Fibroblast of lung (primary cell): Measurements from ENCODE around the gene LSMEM2. TPM values are rescaled to one million over a fixed set of nuclear protein-coding genes. Genes with fewer than 3 reads are reported as not detected.
"Not testable (repeated sequence)": the region's sequence is repeated elsewhere in the genome, so short reads cannot be mapped to it uniquely, and the experiment has no call there.

Experiments
- DNase-seq, 2 donors: peaks; one replicate each; pipeline versions ENCODE4 v3.0.0 to v3.0.0-alpha.2; 2010; ENCODE audit warnings: low read depth in 2 of 2
- H2AFZ ChIP-seq: 2 replicates; pipeline ENCODE4 v1.5.1; 2012; ENCODE audit warnings: low read length, control low read depth, inconsistent platforms
- H3K27ac ChIP-seq: 2 replicates; pipeline ENCODE4 v1.5.1; 2011; ENCODE audit warnings: low read length, control low read depth; ENCODE audit not compliant: insufficient read depth
- H3K27me3 ChIP-seq: 2 replicates; pipeline ENCODE4 v1.5.1; 2011; ENCODE audit warnings: mild to moderate bottlenecking, low read length; ENCODE audit not compliant: control insufficient read depth, insufficient read depth
- H3K36me3 ChIP-seq: 2 replicates; pipeline ENCODE4 v1.5.1; 2011; ENCODE audit warnings: low read length; ENCODE audit not compliant: control insufficient read depth, insufficient read depth
- H3K4me1 ChIP-seq: 2 replicates; pipeline ENCODE4 v1.5.1; 2011; ENCODE audit warnings: low read length; ENCODE audit not compliant: control insufficient read depth, insufficient read depth; ENCODE audit errors: extremely low read depth
- H3K4me2 ChIP-seq: 2 replicates; pipeline ENCODE4 v1.5.1; 2011; ENCODE audit warnings: low read length, control low read depth; ENCODE audit not compliant: insufficient read depth; ENCODE audit errors: extremely low read depth
- H3K4me3 ChIP-seq, 4 experiments: fragments of 200-600 bp in 1 of 4; sonication (generic) in 1 of 4; replicated peaks in 1 of 4; 2 replicates each; pipeline ENCODE4 v1.5.1; 2011 to 2016; ENCODE audit warnings: low read length in 4 of 4, low read depth in 3 of 4, mild to moderate bottlenecking in 3 of 4, control low read depth in 2 of 4, inconsistent platforms in 1 of 4, mixed read lengths in 1 of 4; ENCODE audit not compliant: insufficient read depth in 1 of 4; ENCODE audit errors: control extremely low read depth in 1 of 4
- H3K79me2 ChIP-seq: 2 replicates; pipeline ENCODE4 v1.5.1; 2012; ENCODE audit warnings: mild to moderate bottlenecking, low read length, inconsistent platforms; ENCODE audit not compliant: control insufficient read depth, insufficient read depth
- H3K9ac ChIP-seq: 2 replicates; pipeline ENCODE4 v1.5.1; 2011; ENCODE audit warnings: mild to moderate bottlenecking, low read length, control low read depth; ENCODE audit not compliant: insufficient read depth
- H3K9me3 ChIP-seq: 2 replicates; pipeline ENCODE4 v1.5.1; 2012; ENCODE audit warnings: low read depth, low read length; ENCODE audit not compliant: control insufficient read depth, insufficient read depth
- H4K20me1 ChIP-seq: 2 replicates; pipeline ENCODE4 v1.5.1; 2011; ENCODE audit warnings: low read length; ENCODE audit not compliant: control insufficient read depth, insufficient read depth; ENCODE audit errors: extremely low read depth
- EZH2 ChIP-seq: IDR thresholded peaks from 2 replicates; pipeline ENCODE4 v1.5.1; 2012; ENCODE audit warnings: low read length, control low read depth, mild to moderate bottlenecking; ENCODE audit errors: missing control alignments
- polyA plus RNA-seq, 2 donors: library from polyadenylated mRNA; depleted of rRNA in 1 of 2; stranded (reverse) in 1 of 2; unstranded in 1 of 2; fragments of >200 nt; gene quantifications; 2 replicates each; pipeline ENCODE4 v1.2.1, GENCODE V29; 2011 to 2012; ENCODE audit warnings: missing spikeins in 1 of 2
- total RNA-seq: library from RNA; depleted of rRNA; stranded (reverse); fragments of >200 nt; gene quantifications from 2 replicates; pipeline ENCODE4 v1.2.1, GENCODE V29; 2014
- TF ChIP-seq, protein P1 (sequence below), 2 donors: IDR thresholded peaks in 1 of 2; conservative IDR thresholded peaks in 1 of 2; 1 replicate in 1 of 2; 2 replicates in 1 of 2; pipeline ENCODE4 v1.5.1; 2011 to 2012; ENCODE audit warnings: low read length in 2 of 2, control low read depth in 1 of 2, inconsistent platforms in 1 of 2, low read depth in 1 of 2, mild to moderate bottlenecking in 1 of 2

Gene LSMEM2
- total and polyA plus RNA-seq, 2 donors (not counting 1 experiment from before 2014, with no cell fraction given): not detected

GRCh38 chr3:50279255-50280016 lies 549 bp downstream of the LSMEM2 start:
- no peak for TF ChIP-seq EZH2
- TF ChIP-seq, protein P1, sequence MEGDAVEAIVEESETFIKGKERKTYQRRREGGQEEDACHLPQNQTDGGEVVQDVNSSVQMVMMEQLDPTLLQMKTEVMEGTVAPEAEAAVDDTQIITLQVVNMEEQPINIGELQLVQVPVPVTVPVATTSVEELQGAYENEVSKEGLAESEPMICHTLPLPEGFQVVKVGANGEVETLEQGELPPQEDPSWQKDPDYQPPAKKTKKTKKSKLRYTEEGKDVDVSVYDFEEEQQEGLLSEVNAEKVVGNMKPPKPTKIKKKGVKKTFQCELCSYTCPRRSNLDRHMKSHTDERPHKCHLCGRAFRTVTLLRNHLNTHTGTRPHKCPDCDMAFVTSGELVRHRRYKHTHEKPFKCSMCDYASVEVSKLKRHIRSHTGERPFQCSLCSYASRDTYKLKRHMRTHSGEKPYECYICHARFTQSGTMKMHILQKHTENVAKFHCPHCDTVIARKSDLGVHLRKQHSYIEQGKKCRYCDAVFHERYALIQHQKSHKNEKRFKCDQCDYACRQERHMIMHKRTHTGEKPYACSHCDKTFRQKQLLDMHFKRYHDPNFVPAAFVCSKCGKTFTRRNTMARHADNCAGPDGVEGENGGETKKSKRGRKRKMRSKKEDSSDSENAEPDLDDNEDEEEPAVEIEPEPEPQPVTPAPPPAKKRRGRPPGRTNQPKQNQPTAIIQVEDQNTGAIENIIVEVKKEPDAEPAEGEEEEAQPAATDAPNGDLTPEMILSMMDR (conservative IDR thresholded peaks at IDR 0.05 in 1 of 2, IDR thresholded peaks at IDR 0.05 in 1 of 2; ENCODE audit: low read depth in 1 of 2, low read length in 2 of 2): no peak
- H3K27ac ChIP-seq: no peak overlapping the region
- H3K9ac ChIP-seq: no peak overlapping the region
- H3K4me1 ChIP-seq: no peaks in the 10 kb centered on the region
- no peaks in the 10 kb centered on the region for H3K9me3 ChIP-seq
- no peaks in the 10 kb centered on the region for H4K20me1 ChIP-seq
- DNase-seq: no peak
- no peaks in the 10 kb centered on the region for H3K36me3 ChIP-seq
- H3K27me3 ChIP-seq: no peaks in the 10 kb centered on the region
- H3K79me2 ChIP-seq: no peaks in the 10 kb centered on the region
- H3K4me2 ChIP-seq: no peak overlapping the region
- no peak overlapping the region for H3K4me3 ChIP-seq
- no peak overlapping the region for H2AFZ ChIP-seq

DNA sequence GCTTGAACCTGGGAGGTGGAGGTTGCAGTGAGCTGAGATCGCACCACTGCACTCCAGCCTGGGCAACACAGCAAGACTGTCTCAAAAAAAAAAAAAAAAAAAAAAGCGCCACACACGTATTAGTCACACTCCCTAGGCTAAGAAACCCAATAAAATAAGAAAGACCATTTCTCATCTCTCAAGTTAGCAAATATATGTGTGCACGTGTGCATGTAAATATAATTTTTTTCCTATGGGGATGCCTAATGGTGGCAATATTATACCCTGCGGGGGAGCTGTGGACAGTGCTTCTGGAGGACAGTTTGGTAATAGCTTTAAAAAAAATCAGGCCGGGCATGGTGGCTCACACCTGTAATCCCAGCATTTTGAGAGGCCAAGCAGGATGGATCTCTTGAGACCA lies 5.2 kb downstream of the LSMEM2 start:
- DNase-seq: not testable (repeated sequence)

DNA sequence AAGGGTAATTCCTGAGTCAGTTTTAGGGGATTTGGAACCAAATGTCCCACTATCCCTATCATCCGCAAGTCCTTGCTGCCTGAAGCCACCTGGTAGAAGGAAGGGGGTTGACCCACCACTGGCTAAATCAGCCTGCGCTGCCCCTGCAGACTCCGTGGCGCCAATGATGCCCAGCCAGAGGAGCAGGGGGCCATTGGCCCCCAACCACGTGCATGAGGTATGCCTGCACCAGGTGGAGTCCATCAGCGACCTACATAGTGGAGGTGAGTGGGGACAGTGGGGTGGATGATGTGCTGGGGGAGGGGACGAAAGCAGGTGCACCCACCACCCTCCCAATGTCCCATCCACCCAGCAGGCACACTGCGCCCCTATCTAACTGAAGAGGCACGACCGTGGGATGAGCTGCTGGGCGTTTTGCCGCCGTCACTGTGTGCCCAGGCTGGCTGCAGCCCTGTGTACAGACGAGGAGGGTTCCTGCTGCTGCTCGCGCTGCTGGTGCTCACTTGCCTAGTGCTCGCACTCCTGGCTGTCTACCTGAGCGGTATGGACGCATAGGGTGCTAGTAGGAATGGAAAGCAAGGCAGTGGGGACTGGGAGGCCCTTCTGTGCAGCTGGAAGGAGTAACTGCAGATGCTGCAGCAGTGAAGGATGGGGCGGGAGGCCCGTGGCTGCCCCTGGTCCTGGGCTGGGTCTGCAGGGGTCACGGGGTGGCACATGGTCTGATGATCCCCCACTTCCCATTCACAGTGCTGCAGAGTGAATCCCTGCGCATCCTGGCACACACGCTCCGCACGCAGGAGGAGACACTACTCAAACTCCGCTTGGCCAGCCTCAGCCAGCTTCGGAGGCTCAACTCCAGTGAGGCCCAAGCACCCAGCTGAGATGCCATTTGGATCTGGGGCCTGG lies 7.7 kb downstream of the LSMEM2 start:
- Histone ChIP-seq H3K9me3 (no peaks in the 10 kb centered on the region), H4K20me1 (no peaks in the 10 kb centered on the region), H3K27ac (no peak overlapping the region), H3K79me2 (peaks cover 15% of the 10 kb centered on the region), H3K9ac (no peak overlapping the region), H3K4me1 (no peaks in the 10 kb centered on the region), H3K4me2 (no peak overlapping the region), H3K27me3 (no peaks in the 10 kb centered on the region), H3K4me3 (no peak overlapping the region), H2AFZ (no peak overlapping the region), H3K36me3 (peaks cover 14% of the 10 kb centered on the region)
- DNase-seq: no peak
- TF ChIP-seq EZH2: no peak
- TF ChIP-seq, protein P1 (conservative IDR thresholded peaks at IDR 0.05 in 1 of 2, IDR thresholded peaks at IDR 0.05 in 1 of 2; ENCODE audit: low read depth in 1 of 2, low read length in 2 of 2): no peak

More for the DNA sequence above, 5.2 kb downstream of the LSMEM2 start:
- H3K9ac ChIP-seq, H2AFZ ChIP-seq, H3K4me3 ChIP-seq, H3K27me3 ChIP-seq, H3K27ac ChIP-seq, H3K79me2 ChIP-seq, H4K20me1 ChIP-seq, H3K4me2 ChIP-seq, H3K9me3 ChIP-seq, H3K36me3 ChIP-seq, H3K4me1 ChIP-seq: not testable (repeated sequence)
